ENCODE measurements around the gene WDPCP.
"Not testable (repeated sequence)": the region's sequence is repeated elsewhere in the genome, so short reads cannot be mapped to it uniquely, and the experiment has no call there.

WDPCP gene

GRCh38 chr2:63403820-63404219 lies 184.5 kb downstream of the WDPCP start:
- Histone ChIP-seq H3K27ac (no peak overlapping the region), H3K4me3 (ENCODE audit: low read depth in 1 of 2, low read length in 1 of 2) (no peak overlapping the region), H3K36me3 (peaks cover 7% of the 10 kb centered on the region), H3K9me3 (no peaks in the 10 kb centered on the region), H3K27me3 (no peaks in the 10 kb centered on the region), H3K4me1 (ENCODE audit: control insufficient read depth in 1 of 2, insufficient read depth in 1 of 2, low read depth in 1 of 2, low read length in 1 of 2) (no peaks in the 10 kb centered on the region)
- TF ChIP-seq CTCF (IDR thresholded peaks at IDR 0.05), result no peak

- H3K27ac ChIP-seq; H3K27me3 ChIP-seq; H3K4me3 ChIP-seq (ENCODE audit: low read depth in 1 of 2, low read length in 1 of 2); H3K4me1 ChIP-seq (ENCODE audit: control insufficient read depth in 1 of 2, insufficient read depth in 1 of 2, low read depth in 1 of 2, low read length in 1 of 2); H3K36me3 ChIP-seq; H3K9me3 ChIP-seq: not testable (repeated sequence)
These were observed 185.4 kb downstream of the WDPCP start for GRCh38 chr2:63402889-63403288.

GRCh38 chr2:63399156-63399555 lies 189.1 kb downstream of the WDPCP start:
- Histone ChIP-seq H3K4me1 (ENCODE audit: control insufficient read depth in 1 of 2, insufficient read depth in 1 of 2, low read depth in 1 of 2, low read length in 1 of 2) (no peaks in the 10 kb centered on the region), H3K27me3 (no peaks in the 10 kb centered on the region), H3K9me3 (no peaks in the 10 kb centered on the region), H3K4me3 (ENCODE audit: low read depth in 1 of 2, low read length in 1 of 2) (no peak overlapping the region), H3K36me3 (peaks cover 5% of the 10 kb centered on the region), H3K27ac (no peak overlapping the region)
- no peak for TF ChIP-seq CTCF (IDR thresholded peaks at IDR 0.05)

- Histone ChIP-seq H3K4me1 (ENCODE audit: control insufficient read depth in 1 of 2, insufficient read depth in 1 of 2, low read depth in 1 of 2, low read length in 1 of 2) (no peaks in the 10 kb centered on the region), H3K27me3 (no peaks in the 10 kb centered on the region), H3K27ac (no peak overlapping the region), H3K4me3 (ENCODE audit: low read depth in 1 of 2, low read length in 1 of 2) (no peak overlapping the region), H3K36me3 (no peaks in the 10 kb centered on the region), H3K9me3 (no peaks in the 10 kb centered on the region)
- TF ChIP-seq CTCF (IDR thresholded peaks at IDR 0.05), result no peak
These were observed 208.8 kb downstream of the WDPCP start for GRCh38 chr2:63379451-63379850.

GRCh38 chr2:63378589-63378988 lies 209.7 kb downstream of the WDPCP start:
- H3K4me3 ChIP-seq (ENCODE audit: low read depth in 1 of 2, low read length in 1 of 2), result no peak overlapping the region
- TF ChIP-seq CTCF (IDR thresholded peaks at IDR 0.05), result no peak
- no peaks in the 10 kb centered on the region for H3K27me3 ChIP-seq
- H3K36me3 ChIP-seq, result no peaks in the 10 kb centered on the region
- H3K4me1 ChIP-seq (ENCODE audit: control insufficient read depth in 1 of 2, insufficient read depth in 1 of 2, low read depth in 1 of 2, low read length in 1 of 2), result no peaks in the 10 kb centered on the region
- H3K9me3 ChIP-seq, result no peaks in the 10 kb centered on the region
- H3K27ac ChIP-seq, result no peak overlapping the region

GRCh38 chr2:63374341-63374740 lies 213.9 kb downstream of the WDPCP start:
- no peak overlapping the region for H3K4me3 ChIP-seq (ENCODE audit: low read depth in 1 of 2, low read length in 1 of 2)
- no peak overlapping the region for H3K27ac ChIP-seq
- no peaks in the 10 kb centered on the region for H3K27me3 ChIP-seq

More at GRCh38 chr2:63374341-63374740, 213.9 kb downstream of the WDPCP start:
- no peaks in the 10 kb centered on the region for H3K36me3 ChIP-seq
- TF ChIP-seq CTCF (IDR thresholded peaks at IDR 0.05), result no peak
- no peaks in the 10 kb centered on the region for H3K9me3 ChIP-seq
- H3K4me1 ChIP-seq (ENCODE audit: control insufficient read depth in 1 of 2, insufficient read depth in 1 of 2, low read depth in 1 of 2, low read length in 1 of 2), result no peaks in the 10 kb centered on the region
